A673 (cell line): ENCODE measurements around the gene GABRR2.

Experiments
- CTCF ChIP-seq: fragments of 300-800, 200-600 bp; sonication (generic); conservative IDR thresholded peaks from 2 replicates; pipeline ENCODE4 v1.5.1; 2017; ENCODE audit warnings: low read depth, mild to moderate bottlenecking, antibody characterized with exemption, low read length, moderate library complexity, mixed read lengths
- EZH2 ChIP-seq: fragments of 200-600 bp; sonication (generic); IDR thresholded peaks from 2 replicates; pipeline ENCODE4 v1.6.1; 2017; ENCODE audit warnings: borderline replicate concordance, low read depth, mild to moderate bottlenecking, mixed read lengths, antibody characterized with exemption, low read length; ENCODE audit not compliant: poor library complexity, severe bottlenecking

GRCh38 chr6:89286516-89286915 lies 28.6 kb downstream of the GABRR2 start:
- TF ChIP-seq CTCF (no peak), EZH2 (no peak)
